HepG2 (cell line): ENCODE measurements around the gene SURF2. TPM values are rescaled to one million over a fixed set of nuclear protein-coding genes. Genes with fewer than 3 reads are reported as not detected.

Experiments used
- CEBPG ChIP-seq: IDR thresholded peaks from 2 replicates; pipeline ENCODE4 v1.6.1; 2016
- CHD4 ChIP-seq: fragments of 200-600 bp; sonication (generic); IDR thresholded peaks from 2 replicates; pipeline ENCODE4 v1.7.0; 2017; ENCODE audit warnings: mild to moderate bottlenecking, low read length, borderline replicate concordance
- HMG20B ChIP-seq: conservative IDR thresholded peaks from 2 replicates; pipeline ENCODE4 v1.6.1; 2016; ENCODE audit warnings: missing genetic modification reagents, missing compliant biosample characterization
- KMT2A ChIP-seq: sonication (generic); formaldehyde crosslinking; IDR thresholded peaks from 2 replicates; pipeline ENCODE4 v1.4.0; 2020; ENCODE audit warnings: missing genetic modification reagents
- MEF2D ChIP-seq: sonication (generic); formaldehyde crosslinking; IDR thresholded peaks from 2 replicates; pipeline ENCODE4 v1.5.1; 2020; ENCODE audit warnings: mild to moderate bottlenecking, missing genetic modification reagents
- MYC ChIP-seq: sonication (generic); formaldehyde crosslinking; IDR thresholded peaks from 2 replicates; pipeline ENCODE4 v1.9.0; 2021; ENCODE audit warnings: missing genetic modification reagents, borderline replicate concordance
- NONO ChIP-seq, 2 experiments: fragments of 450-650 bp in 1 of 2; sonication (generic) in 1 of 2; formaldehyde crosslinking in 1 of 2; IDR thresholded peaks in 1 of 2; conservative IDR thresholded peaks in 1 of 2; 2 replicates each; pipeline versions ENCODE4 v1.6.1 to v1.8.0; 2017 to 2022; ENCODE audit warnings: mild to moderate bottlenecking in 1 of 2, missing genetic modification reagents in 1 of 2, moderate library complexity in 1 of 2
- PAF1 ChIP-seq: IDR thresholded peaks from 2 replicates; pipeline ENCODE4 v1.6.1; 2016; ENCODE audit warnings: missing genetic modification reagents, missing compliant biosample characterization
- PLRG1 ChIP-seq: fragments of 450-650 bp; conservative IDR thresholded peaks from 2 replicates; pipeline ENCODE4 v1.6.1; 2016
- POGZ ChIP-seq: sonication (generic); formaldehyde crosslinking; IDR thresholded peaks from 2 replicates; pipeline ENCODE4 v1.4.0; 2020; ENCODE audit warnings: mild to moderate bottlenecking, missing genetic modification reagents
- RNF2 ChIP-seq: fragments of 450-650 bp; conservative IDR thresholded peaks from 2 replicates; pipeline ENCODE4 v1.6.1; 2016; ENCODE audit warnings: low read depth
- TBX2 ChIP-seq: sonication (generic); formaldehyde crosslinking; IDR thresholded peaks from 2 replicates; pipeline ENCODE4 v1.5.0; 2020; ENCODE audit warnings: missing genetic modification reagents, mild to moderate bottlenecking, borderline replicate concordance
- ZBTB20 ChIP-seq: sonication (generic); formaldehyde crosslinking; IDR thresholded peaks from 2 replicates; pipeline ENCODE4 v1.8.1; 2023; ENCODE audit warnings: missing genetic modification reagents, low read depth, mild to moderate bottlenecking, borderline replicate concordance
- ZBTB21 ChIP-seq: sonication (generic); formaldehyde crosslinking; IDR thresholded peaks from 2 replicates; pipeline ENCODE4 v1.4.0; 2020; ENCODE audit warnings: missing genetic modification reagents
- ZFP37 ChIP-seq: sonication (generic); formaldehyde crosslinking; IDR thresholded peaks from 2 replicates; pipeline ENCODE4 v1.4.0; 2020; ENCODE audit warnings: missing genetic modification reagents, borderline replicate concordance
- ZNF24 ChIP-seq: fragments of 450-650 bp; IDR thresholded peaks from 2 replicates; pipeline ENCODE4 v1.6.1; 2017; ENCODE audit warnings: antibody characterized with exemption, mild to moderate bottlenecking
- ZNF33A ChIP-seq: sonication (generic); formaldehyde crosslinking; IDR thresholded peaks from 2 replicates; pipeline ENCODE4 v1.5.1; 2020; ENCODE audit warnings: missing genetic modification reagents, mild to moderate bottlenecking, moderate library complexity, borderline replicate concordance
- ZNF501 ChIP-seq: sonication (generic); formaldehyde crosslinking; IDR thresholded peaks from 2 replicates; pipeline ENCODE4 v1.5.1; 2020; ENCODE audit warnings: mild to moderate bottlenecking, moderate library complexity, missing genetic modification reagents
- ZNF549 ChIP-seq: sonication (generic); formaldehyde crosslinking; IDR thresholded peaks from 2 replicates; pipeline ENCODE4 v1.5.0; 2020; ENCODE audit warnings: missing genetic modification reagents
- ZNF790 ChIP-seq: sonication (generic); formaldehyde crosslinking; IDR thresholded peaks from 2 replicates; pipeline ENCODE4 v1.8.0; 2022; ENCODE audit warnings: missing genetic modification reagents, mild to moderate bottlenecking, borderline replicate concordance
- polyA plus RNA-seq, 8 experiments: library from polyadenylated mRNA; depleted of rRNA in 3 of 8; stranded (reverse) in 7 of 8; unstranded in 1 of 8; fragments of >200 nt; fragmentation: Illumina TruSeq in 4 of 8; extraction: Trizol in 4 of 8; gene quantifications; 2 replicates each; pipeline versions ENCODE4 v1.2.1 to v1.2.3, GENCODE V29; 2011 to 2016; ENCODE audit warnings: low read depth in 4 of 8, missing spikeins in 1 of 8, mixed read lengths in 1 of 8; ENCODE audit not compliant: insufficient read depth in 1 of 8
- total RNA-seq, 5 experiments: library from RNA; depleted of rRNA; stranded (reverse); fragments of >200 nt; fragmentation: Illumina TruSeq; extraction: Trizol; gene quantifications; 2 replicates each; pipeline ENCODE4 v1.2.3, GENCODE V29; 2016; ENCODE audit warnings: low read depth in 1 of 5
- TF ChIP-seq, protein P1 (sequence below): sonication (generic); formaldehyde crosslinking; IDR thresholded peaks from 2 replicates; pipeline ENCODE4 v1.4.0; 2020; ENCODE audit warnings: missing genetic modification reagents, borderline replicate concordance
- TF ChIP-seq, protein P2 (sequence below): sonication (generic); formaldehyde crosslinking; IDR thresholded peaks from 2 replicates; pipeline ENCODE4 v1.5.0; 2020; ENCODE audit warnings: missing genetic modification reagents, mild to moderate bottlenecking, borderline replicate concordance
- TF ChIP-seq, protein P3 (sequence below): sonication (generic); formaldehyde crosslinking; IDR thresholded peaks from 2 replicates; pipeline ENCODE4 v1.4.0; 2020; ENCODE audit warnings: mild to moderate bottlenecking, low read depth, missing genetic modification reagents
- TF ChIP-seq, protein P4 (sequence below): sonication (generic); formaldehyde crosslinking; IDR thresholded peaks from 2 replicates; pipeline ENCODE4 v1.8.1; 2023; ENCODE audit warnings: mild to moderate bottlenecking, missing genetic modification reagents

The SURF2 gene
- total and polyA plus RNA-seq, 2 of the 13 experiments (the other 11 are each of a cell fraction or from before 2014, with no cell fraction given), result 6.3 to 13.6 TPM

DNA sequence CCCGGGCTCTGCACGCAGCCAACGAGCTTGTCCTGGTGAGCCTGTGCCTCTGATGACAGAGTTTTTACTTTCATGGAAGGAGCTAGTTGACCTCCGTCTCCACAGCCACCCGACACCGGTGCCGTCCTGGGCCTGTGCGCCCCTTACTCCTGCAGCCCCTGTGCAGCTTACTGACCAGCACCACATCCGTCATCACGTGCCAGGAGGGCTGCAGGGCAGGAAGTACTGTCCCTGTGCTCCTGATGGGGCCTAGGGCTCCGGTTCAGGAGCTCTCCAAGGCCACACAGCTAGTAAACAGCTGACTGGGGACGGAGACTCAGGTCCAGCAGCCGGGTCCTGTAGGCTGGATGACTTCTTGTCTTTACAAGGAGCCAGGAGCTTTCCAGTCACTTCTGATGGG lies 30.0 kb downstream of the SURF2 start (continued):
- no peak for TF ChIP-seq NONO (IDR thresholded peaks at IDR 0.05)
- TF ChIP-seq NONO (CRISPR knock-in tag; conservative IDR thresholded peaks at IDR 0.05), result no peak
- no peak for TF ChIP-seq ZFP37
- no peak for TF ChIP-seq MEF2D (CRISPR knock-in tag)
- no peak for TF ChIP-seq ZNF549 (CRISPR knock-in tag)
- TF ChIP-seq RNF2, result no peak
- TF ChIP-seq CHD4, result no peak
- TF ChIP-seq, protein P1, sequence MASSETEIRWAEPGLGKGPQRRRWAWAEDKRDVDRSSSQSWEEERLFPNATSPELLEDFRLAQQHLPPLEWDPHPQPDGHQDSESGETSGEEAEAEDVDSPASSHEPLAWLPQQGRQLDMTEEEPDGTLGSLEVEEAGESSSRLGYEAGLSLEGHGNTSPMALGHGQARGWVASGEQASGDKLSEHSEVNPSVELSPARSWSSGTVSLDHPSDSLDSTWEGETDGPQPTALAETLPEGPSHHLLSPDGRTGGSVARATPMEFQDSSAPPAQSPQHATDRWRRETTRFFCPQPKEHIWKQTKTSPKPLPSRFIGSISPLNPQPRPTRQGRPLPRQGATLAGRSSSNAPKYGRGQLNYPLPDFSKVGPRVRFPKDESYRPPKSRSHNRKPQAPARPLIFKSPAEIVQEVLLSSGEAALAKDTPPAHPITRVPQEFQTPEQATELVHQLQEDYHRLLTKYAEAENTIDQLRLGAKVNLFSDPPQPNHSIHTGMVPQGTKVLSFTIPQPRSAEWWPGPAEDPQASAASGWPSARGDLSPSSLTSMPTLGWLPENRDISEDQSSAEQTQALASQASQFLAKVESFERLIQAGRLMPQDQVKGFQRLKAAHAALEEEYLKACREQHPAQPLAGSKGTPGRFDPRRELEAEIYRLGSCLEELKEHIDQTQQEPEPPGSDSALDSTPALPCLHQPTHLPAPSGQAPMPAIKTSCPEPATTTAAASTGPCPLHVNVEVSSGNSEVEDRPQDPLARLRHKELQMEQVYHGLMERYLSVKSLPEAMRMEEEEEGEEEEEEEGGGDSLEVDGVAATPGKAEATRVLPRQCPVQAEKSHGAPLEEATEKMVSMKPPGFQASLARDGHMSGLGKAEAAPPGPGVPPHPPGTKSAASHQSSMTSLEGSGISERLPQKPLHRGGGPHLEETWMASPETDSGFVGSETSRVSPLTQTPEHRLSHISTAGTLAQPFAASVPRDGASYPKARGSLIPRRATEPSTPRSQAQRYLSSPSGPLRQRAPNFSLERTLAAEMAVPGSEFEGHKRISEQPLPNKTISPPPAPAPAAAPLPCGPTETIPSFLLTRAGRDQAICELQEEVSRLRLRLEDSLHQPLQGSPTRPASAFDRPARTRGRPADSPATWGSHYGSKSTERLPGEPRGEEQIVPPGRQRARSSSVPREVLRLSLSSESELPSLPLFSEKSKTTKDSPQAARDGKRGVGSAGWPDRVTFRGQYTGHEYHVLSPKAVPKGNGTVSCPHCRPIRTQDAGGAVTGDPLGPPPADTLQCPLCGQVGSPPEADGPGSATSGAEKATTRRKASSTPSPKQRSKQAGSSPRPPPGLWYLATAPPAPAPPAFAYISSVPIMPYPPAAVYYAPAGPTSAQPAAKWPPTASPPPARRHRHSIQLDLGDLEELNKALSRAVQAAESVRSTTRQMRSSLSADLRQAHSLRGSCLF (CRISPR knock-in tag), result no peak
- no peak for TF ChIP-seq POGZ
- peak; percentile 39; the same call in 1 of the 2 replicates for TF ChIP-seq ZNF501 (CRISPR knock-in tag)
- TF ChIP-seq, protein P2, sequence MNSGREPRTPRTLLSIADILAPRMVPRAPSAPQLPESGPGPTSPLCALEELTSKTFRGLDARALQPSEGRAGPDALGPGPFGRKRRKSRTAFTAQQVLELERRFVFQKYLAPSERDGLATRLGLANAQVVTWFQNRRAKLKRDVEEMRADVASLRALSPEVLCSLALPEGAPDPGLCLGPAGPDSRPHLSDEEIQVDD, result no peak
- TF ChIP-seq ZNF33A (CRISPR knock-in tag), result no peak
- TF ChIP-seq, protein P3, sequence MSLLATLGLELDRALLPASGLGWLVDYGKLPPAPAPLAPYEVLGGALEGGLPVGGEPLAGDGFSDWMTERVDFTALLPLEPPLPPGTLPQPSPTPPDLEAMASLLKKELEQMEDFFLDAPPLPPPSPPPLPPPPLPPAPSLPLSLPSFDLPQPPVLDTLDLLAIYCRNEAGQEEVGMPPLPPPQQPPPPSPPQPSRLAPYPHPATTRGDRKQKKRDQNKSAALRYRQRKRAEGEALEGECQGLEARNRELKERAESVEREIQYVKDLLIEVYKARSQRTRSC (CRISPR knock-in tag), result no peak
- TF ChIP-seq ZBTB20 (CRISPR knock-in tag), result no peak
- TF ChIP-seq CEBPG, result no peak
- peak; percentile 42; the same call in 1 of the 2 replicates for TF ChIP-seq TBX2 (CRISPR knock-in tag)
- peak; percentile 71 for TF ChIP-seq MYC (CRISPR knock-in tag)
- no peak for TF ChIP-seq PAF1 (CRISPR knock-in tag)
- TF ChIP-seq ZNF24, result no peak
- no peak for TF ChIP-seq ZNF790 (CRISPR knock-in tag)
- no peak for TF ChIP-seq HMG20B (CRISPR knock-in tag)
- TF ChIP-seq PLRG1, result no peak
- TF ChIP-seq, protein P4, sequence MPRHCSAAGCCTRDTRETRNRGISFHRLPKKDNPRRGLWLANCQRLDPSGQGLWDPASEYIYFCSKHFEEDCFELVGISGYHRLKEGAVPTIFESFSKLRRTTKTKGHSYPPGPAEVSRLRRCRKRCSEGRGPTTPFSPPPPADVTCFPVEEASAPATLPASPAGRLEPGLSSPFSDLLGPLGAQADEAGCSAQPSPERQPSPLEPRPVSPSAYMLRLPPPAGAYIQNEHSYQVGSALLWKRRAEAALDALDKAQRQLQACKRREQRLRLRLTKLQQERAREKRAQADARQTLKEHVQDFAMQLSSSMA (CRISPR knock-in tag), result no peak
- TF ChIP-seq ZBTB21, result no peak
- no peak for TF ChIP-seq KMT2A (CRISPR knock-in tag)
